GM12878 (cell line): ENCODE results near the gene COL18A1. TPM values are rescaled to one million over a fixed set of nuclear protein-coding genes. Genes with fewer than 3 reads are reported as not detected.

Experiments used
- ATAC-seq: fragments of 200-7000 bp; cut with Tn5 transposase; 3 replicates; pipeline ENCODE4 v1.9.1; 2020; ENCODE audit warnings: mild to moderate bottlenecking, moderate library complexity
- BruUV-seq: library from RNA; stranded (reverse); fragments of 400-500 nt; replicated peaks from 2 replicates; lab custom pipeline; 2021; lab: Mats Ljungman, UMichigan
- CTCF ChIA-PET: fragments of 300-600 bp; sonication (Branson Sonifier 250); formaldehyde crosslinking; extraction: SDS; loops from one replicate; lab custom pipeline; 2021; ENCODE audit warnings: inconsistent platforms; lab: Yijun Ruan, JAX
- POLR2A ChIA-PET: fragments of 350-600 bp; formaldehyde crosslinking; extraction: SDS; loops from one replicate; lab custom pipeline; 2021; ENCODE audit warnings: inconsistent platforms; lab: Charles Lee
- RAD21 ChIA-PET: fragments of 300-600 bp; sonication (Branson Sonifier 250); formaldehyde crosslinking; loops from one replicate; lab custom pipeline; 2023; ENCODE audit warnings: antibody characterized with exemption; ENCODE audit not compliant: unreplicated experiment; lab: Charles Lee
- SMC1A ChIA-PET: fragments of 300-600 bp; sonication (Branson Sonifier 250); formaldehyde crosslinking; loops from one replicate; lab custom pipeline; 2023; ENCODE audit not compliant: unreplicated experiment, uncharacterized antibody; lab: Charles Lee
- DNase-seq: peaks from one replicate; pipeline ENCODE4 v3.0.0-alpha.2; 2011; ENCODE audit warnings: low read depth, low spot score
- FAIRE-seq: peaks from 3 replicates; lab custom pipeline; 2011; peaks lifted over from hg19 to GRCh38; lab: Jason Lieb, UNC
- H2AFZ ChIP-seq: 2 replicates; pipeline ENCODE4 v1.6.0; 2011; ENCODE audit warnings: low read depth, low read length, control low read depth; ENCODE audit not compliant: control insufficient read depth
- H3K27ac ChIP-seq: 2 replicates; pipeline ENCODE4 v1.5.1; 2011; ENCODE audit warnings: control low read depth; ENCODE audit not compliant: control insufficient read depth, insufficient read depth
- H3K27me3 ChIP-seq, 2 experiments: replicated peaks in 1 of 2; 2 replicates each; pipeline versions ENCODE4 v1.6.0 to v1.6.1; 2011; ENCODE audit warnings: low read length in 1 of 2; ENCODE audit not compliant: control insufficient read depth in 2 of 2, insufficient read depth in 2 of 2
- H3K36me3 ChIP-seq, 2 experiments: 2 replicates each; pipeline ENCODE4 v1.5.1; 2011; ENCODE audit warnings: low read length in 1 of 2; ENCODE audit not compliant: control insufficient read depth in 2 of 2, insufficient read depth in 2 of 2
- H3K4me1 ChIP-seq: 2 replicates; pipeline ENCODE4 v1.6.1; 2011; ENCODE audit warnings: mild to moderate bottlenecking, low read length, moderate library complexity, mixed read lengths; ENCODE audit not compliant: control insufficient read depth, insufficient read depth
- H3K4me2 ChIP-seq: 2 replicates; pipeline ENCODE4 v1.6.0; 2011; ENCODE audit warnings: control low read depth; ENCODE audit not compliant: control insufficient read depth, insufficient read depth
- H3K4me3 ChIP-seq: fragments of 200-600 bp; sonication (generic); 2 replicates; pipeline ENCODE4 v1.5.1; 2016
- H3K79me2 ChIP-seq: 2 replicates; pipeline ENCODE4 v1.6.0; 2011; ENCODE audit warnings: low read length; ENCODE audit not compliant: control insufficient read depth, insufficient read depth
- H3K9ac ChIP-seq: 2 replicates; pipeline ENCODE4 v1.8.0; 2011; ENCODE audit warnings: low read length, control low read depth, mixed read lengths; ENCODE audit not compliant: control insufficient read depth, insufficient read depth
- H3K9me3 ChIP-seq: replicated peaks from 3 replicates; pipeline ENCODE4 v1.5.1; 2011; ENCODE audit warnings: mild to moderate bottlenecking, low read length; ENCODE audit not compliant: control insufficient read depth, insufficient read depth
- H4K20me1 ChIP-seq: 2 replicates; pipeline ENCODE4 v1.6.0; 2011; ENCODE audit not compliant: control insufficient read depth, insufficient read depth
- ASH2L ChIP-seq: fragments of 300-600, 200-600 bp; sonication (generic); IDR thresholded peaks from 2 replicates; pipeline ENCODE4 v1.6.1; 2017; ENCODE audit warnings: low read depth, mild to moderate bottlenecking, borderline replicate concordance
- CHD4 ChIP-seq: fragments of 200-600 bp; sonication (generic); IDR thresholded peaks from 2 replicates; pipeline ENCODE4 v1.6.1; 2016; ENCODE audit warnings: mild to moderate bottlenecking
- E2F8 ChIP-seq: fragments of 450-650 bp; IDR thresholded peaks from 2 replicates; pipeline ENCODE4 v1.6.1; 2018; ENCODE audit warnings: mild to moderate bottlenecking, low read depth, moderate library complexity; ENCODE audit not compliant: partially characterized antibody
- EGR1 ChIP-seq, 2 experiments: IDR thresholded peaks; 1 replicate in 1 of 2; 2 replicates in 1 of 2; pipeline ENCODE4 v1.6.1; 2011 to 2012; ENCODE audit warnings: low read depth in 2 of 2, low read length in 2 of 2, borderline replicate concordance in 1 of 2, mild to moderate bottlenecking in 1 of 2, moderate library complexity in 1 of 2
- EZH2 ChIP-seq: IDR thresholded peaks from 2 replicates; pipeline ENCODE4 v1.6.1; 2012; ENCODE audit warnings: low read depth, mild to moderate bottlenecking, control low read depth, inconsistent platforms, low read length, borderline replicate concordance; ENCODE audit not compliant: control insufficient read depth
- FOS ChIP-seq: IDR thresholded peaks from 3 replicates; pipeline ENCODE4 v1.6.1; 2011; ENCODE audit warnings: borderline replicate concordance; ENCODE audit not compliant: insufficient read length; ENCODE audit errors: extremely low read depth
- IRF5 ChIP-seq: fragments of 450-650 bp; IDR thresholded peaks from 2 replicates; pipeline ENCODE4 v1.6.1; 2017; ENCODE audit warnings: borderline replicate concordance
- MAX ChIP-seq: IDR thresholded peaks from 2 replicates; pipeline ENCODE4 v1.6.1; 2012; ENCODE audit warnings: low read depth, low read length, improper control_type of control experiment
- MEF2B ChIP-seq: fragments of 450-650 bp; IDR thresholded peaks from 2 replicates; pipeline ENCODE4 v1.6.1; 2018; ENCODE audit warnings: mild to moderate bottlenecking, moderate library complexity; ENCODE audit not compliant: partially characterized antibody, poor library complexity, severe bottlenecking
- PAX8 ChIP-seq: fragments of 450-650 bp; IDR thresholded peaks from 2 replicates; pipeline ENCODE4 v1.6.1; 2017; ENCODE audit warnings: mild to moderate bottlenecking, moderate library complexity
- REST ChIP-seq: IDR thresholded peaks from 2 replicates; pipeline ENCODE4 v1.6.1; 2012; ENCODE audit warnings: mild to moderate bottlenecking, low read depth, low read length
- SIN3A ChIP-seq: IDR thresholded peaks from 2 replicates; pipeline ENCODE4 v1.6.1; 2012; ENCODE audit warnings: low read depth, low read length, improper control_type of control experiment
- SIX5 ChIP-seq: IDR thresholded peaks from 2 replicates; pipeline ENCODE4 v1.6.1; 2011; ENCODE audit warnings: mild to moderate bottlenecking, low read depth, low read length, moderate library complexity; ENCODE audit not compliant: severe bottlenecking
- SMAD5 ChIP-seq: IDR thresholded peaks from 2 replicates; pipeline ENCODE4 v1.6.1; 2016; ENCODE audit warnings: antibody characterized with exemption, low read depth
- SUZ12 ChIP-seq: fragments of 200-600 bp; sonication (generic); IDR thresholded peaks from one replicate; pipeline ENCODE4 v1.6.1; 2018; ENCODE audit warnings: antibody characterized with exemption, mild to moderate bottlenecking; ENCODE audit not compliant: unreplicated experiment
- TBL1XR1 ChIP-seq: IDR thresholded peaks from 2 replicates; pipeline ENCODE4 v1.6.1; 2012; ENCODE audit warnings: low read depth, low read length, improper control_type of control experiment
- ZNF274 ChIP-seq: IDR thresholded peaks from one replicate; pipeline ENCODE4 v1.8.0; 2011; ENCODE audit not compliant: insufficient read length, insufficient read depth
- WGBS: methylation state at CpG from one replicate; pipeline ENCODE4 v1.1.6; 2016; ENCODE audit warnings: low lambda C conversion rate; ENCODE audit not compliant: insufficient replicate concordance, insufficient coverage; ENCODE audit errors: missing lambda C conversion rate; 5-methylcytosine and 5-hydroxymethylcytosine counted together
- in situ Hi-C: fragments of 300-500 bp; cut with MboI; formaldehyde crosslinking; loops from 9 replicates; pipeline ENCODE4 v1.14.3; 2018; ENCODE audit warnings: mixed read lengths
- intact Hi-C: fragments of 100-400 bp; cut with micrococcal nuclease; formaldehyde crosslinking; loops from one replicate; pipeline ENCODE4 v1.14.2; 2022; ENCODE audit not compliant: unreplicated experiment
- polyA plus RNA-seq, 11 experiments: library from polyadenylated mRNA; depleted of rRNA in 4 of 11; unstranded in 6 of 11; stranded (reverse) in 5 of 11; fragments of >200 nt; fragmentation: Nextera tagmentation in 4 of 11; fragmentation: Illumina TruSeq in 1 of 11; extraction: Ambion mirVana in 4 of 11; extraction: Trizol in 1 of 11; gene quantifications; 1 replicate in 1 of 11; 2 replicates in 10 of 11; pipeline versions ENCODE4 v1.2.1 to v1.2.3, GENCODE V29; 2011 to 2016; ENCODE audit warnings: inconsistent platforms in 2 of 11, missing spikeins in 2 of 11, low read depth in 1 of 11
- total RNA-seq, 4 experiments: library from RNA; depleted of rRNA in 3 of 4; stranded (reverse); fragments of >200 nt in 3 of 4; fragmentation: Illumina TruSeq in 1 of 4; extraction: Trizol in 1 of 4; gene quantifications; 2 replicates each; pipeline versions ENCODE4 v1.2.1 to v1.2.3, GENCODE V29; 2013 to 2021

COL18A1 gene
- total and polyA plus RNA-seq, 10 of the 15 experiments (the other 5 are each of a cell fraction or from before 2014, with no cell fraction given), result under 0.01 to 0.49 (median 0.09) TPM; not detected in 3

GRCh38 chr21:45370575-45370974 lies 34.4 kb upstream of the COL18A1 start:
- 34% methylated on average over 14 of the region's 14 CpGs for WGBS
- intact Hi-C loops, result no loop called here
- no TSS peak for BruUV-seq
- Histone ChIP-seq H3K27ac (no peak overlapping the region), H3K9me3 (no peaks in the 10 kb centered on the region; the same call in 2 of the 3 replicates), H3K36me3 (no peaks in the 10 kb centered on the region), H4K20me1 (no peaks in the 10 kb centered on the region), H3K27me3 (no peaks in the 10 kb centered on the region; a peak in 1 of 4 replicates), H3K9ac (no peak overlapping the region), H3K79me2 (no peaks in the 10 kb centered on the region), H3K4me3 (no peak overlapping the region), H3K4me1 (no peaks in the 10 kb centered on the region), H2AFZ (no peak overlapping the region), H3K4me2 (no peak overlapping the region)
- ChIA-PET RAD21 (no interaction called here), CTCF (no interaction called here), POLR2A (no interaction called here), SMC1A (no interaction called here)
- in situ Hi-C loops, result no loop called here
- no peak for ATAC-seq
- DNase-seq, result no peak
- FAIRE-seq, result no peak
- TF ChIP-seq ZNF274, result no peak
- TF ChIP-seq SUZ12, result no peak
- TF ChIP-seq IRF5, result no peak
- no peak for TF ChIP-seq MAX
- no peak for TF ChIP-seq SIX5
- no peak for TF ChIP-seq CHD4
- TF ChIP-seq SMAD5, result no peak
- no peak for TF ChIP-seq MEF2B
- TF ChIP-seq REST, result no peak
- TF ChIP-seq ASH2L, result no peak
- no peak for TF ChIP-seq SIN3A
- no peak for TF ChIP-seq E2F8
- TF ChIP-seq EZH2, result no peak
- TF ChIP-seq FOS, result no peak
- TF ChIP-seq PAX8, result no peak
- no peak for TF ChIP-seq TBL1XR1
- TF ChIP-seq EGR1 (IDR thresholded peaks at IDR 0.05; ENCODE audit: borderline replicate concordance in 1 of 2, low read depth in 2 of 2, low read length in 2 of 2), result no peak
